NOMO-1 treated with DMSO at 0.1 percent for 48 hours (cell line): ENCODE measurements around the gene RBCK1.
A peak's percentile ranks its signal among the peaks of the same experiment; 100 is the strongest.

Experiments used
- DNase-seq: peaks from one replicate; lab custom pipeline; 2025; ENCODE audit not compliant: unreplicated experiment; lab: John Stamatoyannopoulos, UW

RBCK1 gene

DNA sequence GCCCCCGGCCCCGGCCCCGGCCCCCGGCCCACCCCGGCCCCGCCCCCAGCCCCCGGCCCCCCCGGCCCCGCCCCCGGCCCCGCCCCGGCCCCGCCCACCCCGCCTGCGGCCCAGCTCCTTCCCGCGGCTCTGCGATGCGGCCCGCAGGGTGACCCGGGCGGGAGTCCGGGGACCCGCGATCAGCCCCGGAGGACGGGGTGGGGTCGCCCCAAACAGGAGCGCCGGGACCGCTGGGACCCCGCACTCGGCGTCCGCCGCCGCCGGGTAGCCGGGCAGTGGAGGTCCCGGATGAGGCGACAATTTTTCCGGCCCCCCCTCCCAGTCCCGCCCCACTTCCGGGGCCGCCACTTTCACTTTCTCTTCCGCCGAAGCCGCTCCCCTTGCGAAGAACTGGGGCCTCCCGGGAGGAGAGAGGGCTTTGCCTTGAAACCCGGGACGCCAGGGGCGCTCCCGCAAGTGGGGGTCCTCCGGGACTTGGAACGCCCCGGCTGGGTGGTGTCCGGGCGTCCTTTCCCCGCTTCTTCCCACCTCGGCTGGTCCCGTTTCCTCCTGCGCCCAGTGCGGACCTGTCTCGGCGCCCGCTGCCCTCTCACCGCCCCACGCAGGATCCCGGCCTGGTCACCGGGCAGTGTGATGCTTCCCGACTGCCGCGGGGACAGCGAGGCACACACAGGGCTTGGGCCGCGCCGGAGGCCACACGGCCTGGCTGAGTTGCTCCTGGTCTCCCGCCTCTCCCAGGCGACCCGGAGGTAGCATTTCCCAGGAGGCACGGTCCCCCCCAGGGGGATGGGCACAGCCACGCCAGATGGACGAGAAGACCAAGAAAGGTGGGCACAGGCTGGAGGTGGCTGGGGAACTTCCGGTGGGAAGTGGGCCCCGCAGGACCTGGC is at the start of gene RBCK1:
Gene RBCK1 (plus strand): TSS at position 347 of the 890 bp plus-strand sequence. CDS start 459 bp downstream, at position 806.
- DNase-seq, result peak; percentile 74

DNA sequence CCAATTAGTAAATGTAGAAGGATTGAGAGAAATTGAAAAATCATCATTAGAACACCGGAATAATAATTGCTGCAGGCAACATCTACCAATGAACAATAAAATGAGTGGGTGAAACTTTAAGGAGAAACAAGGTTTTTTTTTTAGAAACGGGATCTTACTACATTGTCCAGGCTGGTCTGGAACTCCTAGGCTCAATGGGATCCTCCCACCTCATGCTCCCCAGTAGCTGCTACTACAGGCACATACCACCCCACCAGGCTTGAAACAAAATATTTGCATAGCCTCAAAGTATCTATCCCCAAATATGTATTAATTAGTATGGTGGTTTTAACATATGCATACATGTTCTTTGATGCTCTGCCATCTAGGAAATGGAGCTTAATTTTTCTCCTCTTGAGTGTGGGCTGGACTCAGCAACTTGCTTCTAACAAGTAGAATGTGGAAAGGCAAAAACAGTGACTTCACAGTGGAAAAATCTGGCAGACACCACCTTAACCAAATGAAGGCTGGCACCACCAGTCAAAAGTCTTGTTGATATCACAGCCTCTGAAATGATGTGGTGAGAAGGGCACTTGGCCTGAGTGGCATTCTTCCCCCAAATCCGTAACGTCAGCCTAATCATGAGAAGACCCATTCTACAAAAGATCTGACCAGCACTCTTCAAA is 49.1 kb upstream of the RBCK1 start:
- DNase-seq, result no peak

- DNase-seq, result no peak
Observed at GRCh38 chr20:361561-361960, 46.5 kb upstream of the RBCK1 start.

DNA sequence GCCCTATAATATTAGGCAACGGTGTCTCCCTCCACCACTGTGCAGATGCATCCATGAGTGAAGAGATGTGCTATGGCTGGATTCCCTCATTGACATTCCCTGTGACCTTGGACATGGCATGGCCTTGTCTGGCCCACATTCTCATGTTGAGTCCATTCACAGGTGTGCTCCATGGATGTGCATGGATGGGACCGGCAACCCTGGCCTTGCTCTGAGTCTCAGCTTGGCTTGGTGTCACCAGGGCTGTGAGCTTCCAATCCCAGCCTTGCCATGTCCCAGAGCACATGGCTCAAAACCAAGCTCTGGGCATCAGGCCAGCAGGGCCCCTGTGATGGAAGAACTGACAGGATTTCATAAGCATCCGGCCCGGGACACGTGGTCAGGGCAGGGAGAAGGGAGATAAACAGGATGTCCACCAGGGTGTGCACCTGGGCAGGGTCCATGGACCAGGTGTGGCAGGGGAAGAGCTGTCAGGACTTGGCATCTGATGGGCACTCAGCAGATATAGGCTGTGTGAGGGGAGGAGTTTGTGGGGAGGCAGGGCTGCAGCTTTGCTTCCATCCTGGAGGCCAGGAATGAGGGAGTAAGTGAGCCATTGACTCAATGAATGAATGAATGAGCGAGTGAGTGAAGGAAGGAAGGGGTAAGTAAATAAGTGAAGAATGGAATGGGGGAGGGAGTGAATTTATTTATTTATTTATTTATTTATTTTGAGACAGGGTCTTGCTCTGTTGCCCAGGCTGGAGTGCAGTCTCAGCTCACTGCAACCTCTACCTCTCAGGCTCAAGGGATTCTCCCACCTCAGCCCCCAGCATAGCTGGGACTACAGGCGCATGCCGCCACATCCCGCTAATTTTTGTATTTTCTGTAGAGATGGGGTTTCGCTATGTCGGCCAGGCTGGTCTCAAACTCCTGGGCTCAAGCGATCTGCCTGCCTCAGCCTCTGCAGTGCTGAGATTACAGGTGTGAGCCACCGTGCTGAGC is 45.5 kb upstream of the RBCK1 start:
- peak; percentile 62 for DNase-seq

- DNase-seq, result no peak
Observed at GRCh38 chr20:363319-364078, 44.6 kb upstream of the RBCK1 start.

DNA sequence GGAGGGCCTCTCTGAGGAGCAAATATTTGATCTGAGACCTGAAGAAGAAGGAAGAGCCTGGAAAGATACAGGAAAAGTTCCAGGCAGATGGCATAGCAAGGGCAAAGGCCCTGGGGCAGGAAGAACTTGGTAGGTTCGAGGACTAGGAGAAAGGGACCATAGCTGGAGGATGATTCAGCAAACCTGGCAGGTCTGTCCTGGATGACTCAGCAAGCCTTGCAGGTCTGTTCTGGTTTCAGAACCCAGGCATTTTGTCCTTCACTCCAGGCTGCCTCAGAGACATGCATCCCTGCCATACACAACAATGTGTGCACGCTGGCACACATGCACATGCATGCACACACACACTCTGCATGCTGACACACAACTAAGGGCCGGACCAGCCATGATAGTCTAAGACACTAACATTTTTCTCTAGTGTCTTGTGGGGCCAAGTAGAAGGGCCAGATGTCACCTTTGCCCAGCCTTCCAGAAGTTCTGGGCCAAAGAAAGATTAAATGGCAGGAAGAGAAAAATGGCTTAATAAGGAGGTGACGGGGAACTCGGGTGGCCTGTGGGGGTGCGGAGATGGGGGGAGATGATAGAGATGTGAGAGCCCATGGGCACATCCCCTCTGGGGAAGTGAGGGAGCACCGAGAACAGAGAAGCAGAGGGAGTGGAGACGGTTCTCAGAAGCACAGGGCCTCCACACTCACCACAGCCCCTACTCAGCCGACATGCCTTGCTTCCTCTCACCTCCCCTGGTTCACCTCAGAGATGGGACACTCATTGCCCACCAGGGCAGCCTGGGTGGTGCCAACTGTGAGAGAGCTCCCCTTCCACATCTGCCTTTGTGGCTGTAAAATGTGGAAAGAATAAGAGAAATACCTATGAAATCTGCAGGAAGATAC is 42.9 kb upstream of the RBCK1 start:
- DNase-seq, result no peak

GRCh38 chr20:366041-366718 is 41.9 kb upstream of the RBCK1 start:
- no peak for DNase-seq

- no peak for DNase-seq
Observed at GRCh38 chr20:366719-367485, 41.2 kb upstream of the RBCK1 start.

DNA sequence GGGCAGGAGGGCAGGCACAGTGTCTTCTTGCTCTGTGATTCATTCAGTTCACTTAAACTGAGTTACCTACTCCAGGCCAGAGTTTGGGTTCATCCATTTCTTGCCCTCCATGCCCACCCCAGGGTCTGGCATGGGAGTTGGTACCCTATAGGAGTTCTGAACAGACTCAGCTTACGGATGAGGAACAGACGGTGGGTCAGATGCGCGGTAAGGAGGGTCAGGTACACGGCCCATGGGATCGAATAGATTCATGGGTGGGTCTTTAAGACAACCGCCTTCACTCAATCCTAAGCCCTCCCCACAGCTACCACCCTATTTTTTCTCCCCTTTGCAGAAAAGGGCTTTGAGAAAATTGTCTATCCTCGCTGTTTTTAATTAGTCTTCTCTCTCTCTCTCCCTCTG is 40.6 kb upstream of the RBCK1 start:
- DNase-seq, result no peak

- no peak for DNase-seq
Observed at GRCh38 chr20:368915-369314, 39.2 kb upstream of the RBCK1 start.

GRCh38 chr20:370151-370600 is 37.9 kb upstream of the RBCK1 start:
- no peak for DNase-seq

- DNase-seq, result no peak
Observed at GRCh38 chr20:370977-371754, 36.9 kb upstream of the RBCK1 start.

- peak; percentile 48 for DNase-seq
Observed at GRCh38 chr20:371755-372542, 36.1 kb upstream of the RBCK1 start.

GRCh38 chr20:372543-373082 is 35.5 kb upstream of the RBCK1 start:
- peak; percentile 10 for DNase-seq

DNA sequence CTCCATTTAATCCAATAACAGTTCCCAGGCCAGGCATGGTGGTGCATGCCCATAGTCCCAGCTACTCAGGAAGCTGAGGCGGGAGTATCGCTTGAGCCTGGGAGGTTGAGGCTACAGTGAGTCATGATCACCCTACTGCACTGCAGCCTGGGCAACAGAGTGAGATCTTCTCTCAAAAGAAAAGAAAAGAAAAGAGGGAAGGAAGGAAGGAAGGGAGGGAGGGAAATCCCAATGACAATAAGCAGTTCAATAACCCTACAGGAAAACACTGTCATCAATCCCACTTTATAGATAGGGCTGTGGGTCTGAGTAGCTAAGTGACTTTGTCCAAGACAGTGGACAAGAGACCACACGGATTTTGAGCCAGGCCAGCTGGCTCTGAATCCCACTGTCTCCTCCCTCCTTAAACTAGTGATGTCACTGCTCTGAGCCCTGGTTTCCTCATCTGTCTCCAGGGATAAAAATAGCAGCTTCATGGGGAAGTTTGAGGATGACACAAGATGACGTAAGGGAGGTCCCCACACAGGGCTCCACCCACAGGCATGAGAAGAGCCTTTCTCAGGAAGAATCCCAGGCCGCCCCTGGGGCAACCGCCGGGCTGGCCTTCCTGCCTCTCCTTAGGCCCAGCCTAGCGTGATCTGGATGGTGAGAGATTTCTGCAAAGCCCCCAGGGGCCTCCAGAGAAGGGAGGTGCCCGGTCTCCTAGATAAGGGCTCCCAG is 34.8 kb upstream of the RBCK1 start:
- DNase-seq, result peak; percentile 36
